OCI-M1 (cell line): ENCODE results near the gene KCNK6.
"Not testable (repeated sequence)": the region's sequence is repeated elsewhere in the genome, so short reads cannot be mapped to it uniquely, and the experiment has no call there.

Experiments
- DNase-seq: peaks from one replicate; lab custom pipeline; 2025; lab: John Stamatoyannopoulos, UW

Gene KCNK6

GRCh38 chr19:38362076-38362945, 42.7 kb downstream of the KCNK6 start:
- peak; percentile 41 for DNase-seq

DNA sequence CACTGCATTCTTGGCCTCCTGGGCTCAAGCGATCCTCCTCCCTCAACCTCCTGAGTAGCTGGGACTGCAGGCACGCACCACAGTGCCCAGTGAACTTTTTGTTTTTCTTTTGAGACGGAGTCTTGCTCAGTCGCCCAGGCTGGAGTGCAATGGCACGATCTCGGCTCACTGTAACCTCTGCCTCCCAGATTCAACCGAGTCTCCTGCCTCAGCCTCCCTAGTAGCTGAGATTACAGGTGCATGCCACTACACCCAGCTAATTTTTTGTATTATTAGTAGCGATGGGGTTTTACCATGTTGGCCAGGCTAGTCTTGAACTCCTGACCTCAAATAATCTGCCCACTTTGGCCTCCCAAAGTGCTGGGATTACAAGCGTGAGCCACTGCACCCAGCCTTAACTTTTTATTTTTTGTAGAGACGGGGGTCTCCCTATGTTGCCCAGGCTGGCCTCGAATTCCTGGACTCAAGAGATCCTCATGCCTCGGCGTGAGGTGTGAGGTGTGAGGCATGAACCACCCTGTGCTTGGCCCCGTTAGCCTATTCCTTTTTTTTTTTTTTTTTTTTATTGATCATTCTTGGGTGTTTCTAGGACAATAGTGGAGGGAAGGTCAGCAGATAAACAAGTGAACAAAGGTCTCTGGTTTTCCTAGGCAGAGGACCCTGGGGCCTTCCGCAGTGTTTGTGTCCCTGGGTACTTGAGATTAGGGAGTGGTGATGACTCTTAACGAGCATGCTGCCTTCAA, 43.5 kb downstream of the KCNK6 start:
- not testable (repeated sequence) for DNase-seq

GRCh38 chr19:38367041-38367440, 47.4 kb downstream of the KCNK6 start:
- no peak for DNase-seq

GRCh38 chr19:38369584-38369983, 49.9 kb downstream of the KCNK6 start:
- no peak for DNase-seq

- DNase-seq, result no peak
These were observed 50.7 kb downstream of the KCNK6 start for GRCh38 chr19:38370299-38370698.

DNA sequence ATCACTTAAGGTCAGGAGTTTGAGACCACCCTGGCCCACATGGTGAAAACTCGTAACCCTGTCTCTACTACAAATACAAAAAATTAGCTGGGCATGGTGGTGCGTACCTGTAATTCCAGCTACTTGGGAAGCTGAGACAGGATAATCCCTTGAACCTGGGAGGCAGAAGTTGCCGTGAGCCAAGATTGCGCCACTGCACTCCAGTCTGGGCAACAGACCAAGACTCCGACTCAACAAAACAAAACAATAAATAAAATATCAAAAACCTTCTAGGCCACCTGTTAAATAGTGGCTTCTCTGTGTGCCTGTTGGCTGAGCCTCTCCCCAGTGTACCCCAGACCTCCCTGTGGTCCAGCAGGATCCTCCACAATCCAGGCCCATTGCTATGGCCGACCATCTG, 51.4 kb downstream of the KCNK6 start:
- no peak for DNase-seq

GRCh38 chr19:38373907-38374331, 54.3 kb downstream of the KCNK6 start:
- no peak for DNase-seq

GRCh38 chr19:38374332-38375097, 54.9 kb downstream of the KCNK6 start, which contains the start of gene PSMD8:
Gene PSMD8, plus strand, starts transcription at chr19:38374571. Its CDS starts 31 bp downstream, at chr19:38374602.
- peak; percentile 100 for DNase-seq

DNA sequence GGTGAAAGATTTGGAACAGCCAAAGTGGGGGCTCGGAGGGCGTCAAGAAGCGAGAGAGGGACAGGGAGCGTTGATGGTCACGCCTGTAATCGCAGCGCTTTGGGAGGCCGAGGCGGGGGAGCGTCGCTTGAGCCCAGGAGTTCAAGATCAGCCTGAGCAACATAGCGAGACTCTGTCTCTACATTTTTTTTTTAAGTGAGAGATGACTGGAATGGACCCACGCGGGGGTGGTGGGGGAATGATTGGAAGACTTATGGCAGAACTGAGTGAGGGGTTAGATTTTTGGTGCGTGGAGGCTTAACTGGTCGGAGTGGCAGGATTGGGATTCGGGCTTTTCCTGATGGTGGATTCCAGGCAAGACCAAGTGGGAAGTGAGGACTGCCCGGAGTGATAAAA, 55.5 kb downstream of the KCNK6 start:
- DNase-seq, result no peak

- no peak for DNase-seq
These were observed 56.1 kb downstream of the KCNK6 start for GRCh38 chr19:38375748-38376147.

GRCh38 chr19:38376576-38376975, 56.9 kb downstream of the KCNK6 start:
- no peak for DNase-seq

- DNase-seq, result no peak
These were observed 57.4 kb downstream of the KCNK6 start for GRCh38 chr19:38377052-38377451.

DNA sequence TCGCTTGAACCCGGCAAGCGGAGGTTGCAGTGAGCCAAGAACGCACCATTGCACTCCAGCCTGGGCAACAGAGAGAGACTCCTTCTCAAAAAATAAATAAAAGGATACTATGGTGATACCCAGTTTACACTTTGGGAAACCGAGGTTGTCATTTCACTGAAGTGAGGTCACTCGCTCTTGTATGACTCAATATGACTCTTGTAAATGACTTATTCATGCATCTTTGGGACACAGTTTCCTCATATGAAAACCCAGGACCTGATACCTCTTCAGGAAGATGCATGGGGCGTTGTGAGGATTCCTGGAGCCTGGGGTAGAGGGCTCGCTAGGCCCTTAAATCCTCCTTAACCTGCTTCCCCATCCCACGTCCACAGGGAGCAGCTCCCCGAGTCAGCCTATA, 59.2 kb downstream of the KCNK6 start:
- DNase-seq, result no peak

GRCh38 chr19:38381138-38381537, 61.5 kb downstream of the KCNK6 start:
- DNase-seq, result no peak
